ELR (cell line): ENCODE data around the gene EXD3.
"Not testable (repeated sequence)": the region's sequence is repeated elsewhere in the genome, so short reads cannot be mapped to it uniquely, and the experiment has no call there.

Experiments used
- DNase-seq: peaks from one replicate; pipeline ENCODE4 v3.0.0-alpha.2; 2015; ENCODE audit warnings: low read depth

The EXD3 gene

GRCh38 chr9:137458194-137459151 lies 35.5 kb upstream of the EXD3 start:
- peak; percentile 46 for DNase-seq

- no peak for DNase-seq
Measured at GRCh38 chr9:137457406-137458193, 34.6 kb upstream of the EXD3 start.

GRCh38 chr9:137456864-137457405 lies 34.0 kb upstream of the EXD3 start:
- no peak for DNase-seq

- no peak for DNase-seq
Measured at GRCh38 chr9:137456061-137456863, 33.3 kb upstream of the EXD3 start.

GRCh38 chr9:137455359-137455991 lies 32.5 kb upstream of the EXD3 start:
- DNase-seq = no peak

GRCh38 chr9:137454597-137455358 lies 31.8 kb upstream of the EXD3 start:
- DNase-seq = no peak

- no peak for DNase-seq
Measured at GRCh38 chr9:137454145-137454596, 31.2 kb upstream of the EXD3 start.

- DNase-seq = peak; percentile 67
Measured at GRCh38 chr9:137453643-137454081, 30.7 kb upstream of the EXD3 start.

- DNase-seq = no peak
Measured at GRCh38 chr9:137452761-137453642, 30.0 kb upstream of the EXD3 start.

GRCh38 chr9:137452006-137452760 lies 29.2 kb upstream of the EXD3 start:
- DNase-seq = no peak

GRCh38 chr9:137451264-137452005 lies 28.5 kb upstream of the EXD3 start:
- not testable (repeated sequence) for DNase-seq

GRCh38 chr9:137450539-137451222 lies 27.7 kb upstream of the EXD3 start:
- DNase-seq = not testable (repeated sequence)

GRCh38 chr9:137449931-137450538 lies 27.1 kb upstream of the EXD3 start:
- DNase-seq = no peak

- DNase-seq = no peak
Measured at GRCh38 chr9:137449081-137449844, 26.3 kb upstream of the EXD3 start.

- DNase-seq = no peak
Measured at GRCh38 chr9:137448602-137448962, 25.6 kb upstream of the EXD3 start.
